ENCODE measurements around the gene RDH11.

DNA sequence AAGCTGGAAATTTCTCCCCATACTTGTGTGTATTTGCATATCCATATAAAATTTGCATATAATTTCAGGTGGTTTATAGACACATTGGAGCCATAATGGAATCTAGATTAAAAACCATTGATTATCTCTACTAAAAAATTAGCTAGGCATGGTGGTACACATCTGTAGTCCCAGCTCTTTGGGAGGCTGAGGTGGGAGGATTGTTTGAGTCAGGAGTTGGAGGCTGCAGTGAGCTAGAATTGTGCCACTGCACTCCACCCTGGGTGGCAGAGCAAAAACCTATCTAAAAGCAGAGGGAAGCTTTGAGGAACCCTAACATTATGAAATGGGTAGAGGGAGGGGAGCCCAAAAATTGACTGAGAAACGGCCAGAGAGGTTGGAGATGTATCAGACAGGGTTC is 2.6 kb upstream of the RDH11 start:
- TF ChIP-seq, protein P1, sequence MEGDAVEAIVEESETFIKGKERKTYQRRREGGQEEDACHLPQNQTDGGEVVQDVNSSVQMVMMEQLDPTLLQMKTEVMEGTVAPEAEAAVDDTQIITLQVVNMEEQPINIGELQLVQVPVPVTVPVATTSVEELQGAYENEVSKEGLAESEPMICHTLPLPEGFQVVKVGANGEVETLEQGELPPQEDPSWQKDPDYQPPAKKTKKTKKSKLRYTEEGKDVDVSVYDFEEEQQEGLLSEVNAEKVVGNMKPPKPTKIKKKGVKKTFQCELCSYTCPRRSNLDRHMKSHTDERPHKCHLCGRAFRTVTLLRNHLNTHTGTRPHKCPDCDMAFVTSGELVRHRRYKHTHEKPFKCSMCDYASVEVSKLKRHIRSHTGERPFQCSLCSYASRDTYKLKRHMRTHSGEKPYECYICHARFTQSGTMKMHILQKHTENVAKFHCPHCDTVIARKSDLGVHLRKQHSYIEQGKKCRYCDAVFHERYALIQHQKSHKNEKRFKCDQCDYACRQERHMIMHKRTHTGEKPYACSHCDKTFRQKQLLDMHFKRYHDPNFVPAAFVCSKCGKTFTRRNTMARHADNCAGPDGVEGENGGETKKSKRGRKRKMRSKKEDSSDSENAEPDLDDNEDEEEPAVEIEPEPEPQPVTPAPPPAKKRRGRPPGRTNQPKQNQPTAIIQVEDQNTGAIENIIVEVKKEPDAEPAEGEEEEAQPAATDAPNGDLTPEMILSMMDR (IDR thresholded peaks at IDR 0.05), result no peak
- TF ChIP-seq POLR2A (IDR thresholded peaks at IDR 0.05), result no peak

All from thyroid gland (tissue), 4 donors.